HG02973 (cell line): ENCODE results near the gene NPTX2.
A peak's percentile ranks its signal among the peaks of the same experiment; 100 is the strongest.

ENCODE experiments used
- ATAC-seq: cut with Tn5 transposase; IDR thresholded peaks from one replicate; pipeline ENCODE4 v1.9.1; 2021; ENCODE audit warnings: moderate library complexity; ENCODE audit not compliant: unreplicated experiment

NPTX2 gene

DNA sequence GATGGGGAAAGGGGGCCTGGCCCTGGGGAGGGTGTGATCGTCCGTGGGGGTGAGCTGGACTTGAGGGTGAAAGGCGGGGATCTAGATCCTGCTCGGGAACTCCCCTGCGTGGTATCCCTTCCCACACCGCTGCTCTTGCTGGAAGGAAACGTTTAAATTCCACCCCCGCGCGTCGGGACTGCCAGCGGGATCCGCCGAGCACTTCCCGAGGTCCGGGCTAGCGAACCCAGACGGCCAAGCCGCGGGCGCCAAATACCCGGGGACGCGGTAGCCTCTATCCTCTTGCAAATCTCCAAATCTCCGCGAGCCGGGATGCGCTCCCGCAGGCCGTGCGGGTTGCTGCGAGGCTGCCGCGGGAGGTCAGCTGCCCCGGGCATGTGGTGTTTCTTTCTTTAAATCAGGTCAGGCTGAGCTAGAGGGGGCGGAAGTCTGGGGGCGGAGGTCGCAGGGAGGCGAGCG is 904 bp downstream of the NPTX2 start:
- ATAC-seq: no peak

DNA sequence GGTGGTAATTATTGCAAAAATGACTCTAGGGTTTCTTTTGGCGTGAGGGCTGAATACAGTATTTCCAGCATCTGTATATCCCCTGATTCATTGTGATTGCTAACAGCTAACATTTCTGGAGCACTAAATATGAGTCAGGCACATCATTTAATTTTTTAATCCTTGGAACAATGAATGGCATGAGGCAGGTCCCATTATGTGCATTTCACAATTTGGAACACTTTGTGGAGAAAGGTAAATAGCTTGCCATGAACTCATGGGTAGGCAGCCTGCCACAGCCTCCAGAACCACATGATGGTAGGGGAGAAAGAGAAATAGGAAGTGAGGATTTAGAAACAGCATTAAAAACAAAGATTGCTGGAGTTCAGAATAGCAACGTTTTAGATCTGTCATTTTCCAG is 1.7 kb downstream of the NPTX2 start:
- no peak for ATAC-seq

DNA sequence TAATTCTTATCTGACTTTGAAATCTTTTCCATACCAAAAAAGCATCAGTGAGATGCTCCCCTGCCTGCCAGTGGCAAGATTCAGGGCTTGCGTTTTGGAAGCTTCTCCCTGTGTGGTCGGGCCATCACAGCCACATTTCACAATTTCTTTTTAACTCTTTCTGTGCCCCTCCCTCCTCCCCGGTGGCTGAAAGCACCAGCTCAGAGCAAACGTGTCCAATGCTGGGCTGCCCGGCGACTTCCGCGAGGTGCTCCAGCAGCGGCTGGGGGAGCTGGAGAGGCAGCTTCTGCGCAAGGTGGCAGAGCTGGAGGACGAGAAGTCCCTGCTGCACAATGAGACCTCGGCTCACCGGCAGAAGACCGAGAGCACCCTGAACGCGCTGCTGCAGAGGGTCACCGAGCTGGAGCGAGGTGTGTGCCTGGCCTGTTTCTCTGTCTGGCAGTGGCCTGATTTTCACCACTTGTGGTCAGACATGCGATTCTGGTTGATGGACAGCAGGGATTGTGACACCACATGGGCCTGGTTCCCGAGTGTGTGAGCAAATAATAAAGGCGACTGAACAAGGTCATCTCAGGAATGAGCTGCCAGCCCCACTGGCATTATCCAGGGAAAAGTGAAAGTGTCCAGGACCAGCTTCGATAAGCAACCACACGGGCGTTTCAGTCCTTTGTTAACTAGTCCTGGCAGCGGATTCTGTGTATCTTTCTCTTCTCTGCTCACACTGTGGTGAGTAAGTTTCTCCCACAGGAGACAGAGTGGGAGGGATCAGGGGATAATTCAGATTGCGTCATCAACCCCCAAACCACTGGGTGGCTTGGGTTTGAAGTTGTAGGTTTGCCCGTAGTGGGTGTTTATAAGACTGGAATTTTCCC is 2.6 kb downstream of the NPTX2 start:
- ATAC-seq: no peak

DNA sequence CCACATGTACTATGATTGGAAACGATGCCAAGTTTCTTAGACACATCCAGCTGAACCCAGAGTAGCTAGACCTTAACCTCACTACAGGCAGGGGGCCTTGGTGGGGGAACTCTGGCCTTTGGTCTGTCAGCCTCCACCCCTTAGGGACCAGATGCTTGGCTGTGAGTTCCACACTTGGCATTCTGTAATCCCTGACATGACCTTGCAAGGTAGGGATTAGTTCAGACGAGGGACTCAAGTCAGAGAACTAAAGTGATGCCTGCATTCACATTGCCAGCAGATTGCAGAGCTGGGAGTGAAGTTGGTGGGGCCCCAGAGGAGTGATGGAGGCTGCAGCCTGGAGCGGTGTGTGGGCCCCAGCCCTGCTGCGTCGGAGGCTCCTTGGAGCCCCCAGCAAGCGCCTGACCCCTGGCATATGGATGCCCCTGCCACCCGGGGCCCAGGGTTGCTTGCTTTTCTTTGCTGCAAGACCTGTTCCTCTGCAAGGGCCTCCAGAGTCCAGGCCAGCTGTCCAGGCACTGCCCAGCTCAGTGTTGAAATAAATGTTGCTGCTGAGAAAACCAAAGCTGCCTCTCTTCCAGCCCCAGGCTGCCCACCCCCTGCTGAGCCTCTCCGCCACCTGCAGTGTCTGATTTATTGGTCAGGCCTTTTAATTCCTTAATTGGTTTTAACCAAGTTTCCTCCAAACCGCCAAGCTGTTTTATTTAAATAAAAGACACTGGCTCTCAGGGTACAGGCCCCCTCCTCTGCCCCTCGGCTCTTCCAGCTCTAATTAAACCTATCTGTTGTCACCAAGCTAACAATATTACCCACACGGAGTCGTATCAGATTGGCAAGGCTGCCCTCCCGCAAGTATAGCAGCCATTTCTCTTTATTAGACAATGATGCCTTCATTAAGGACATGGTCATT is 4.7 kb downstream of the NPTX2 start:
- no peak for ATAC-seq

DNA sequence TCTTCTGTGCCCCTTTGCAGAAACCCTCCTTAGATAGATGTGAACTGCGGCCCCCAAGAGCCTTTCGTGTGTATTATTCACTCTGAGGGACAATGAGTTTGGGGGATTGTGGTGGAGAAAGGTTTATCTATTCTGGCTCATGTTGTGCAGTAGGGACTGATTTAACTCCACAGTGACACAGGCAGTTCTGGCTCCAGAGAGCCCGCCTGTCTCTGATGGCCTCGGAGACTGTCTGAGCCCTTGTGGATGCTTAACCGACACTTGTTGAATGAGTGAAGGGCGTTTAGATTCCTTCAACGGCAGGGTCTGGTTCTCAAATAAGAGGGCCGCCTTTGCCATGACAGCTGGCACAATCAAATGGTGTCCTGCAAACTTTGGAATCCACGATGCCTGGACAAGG is 5.8 kb downstream of the NPTX2 start:
- no peak for ATAC-seq

DNA sequence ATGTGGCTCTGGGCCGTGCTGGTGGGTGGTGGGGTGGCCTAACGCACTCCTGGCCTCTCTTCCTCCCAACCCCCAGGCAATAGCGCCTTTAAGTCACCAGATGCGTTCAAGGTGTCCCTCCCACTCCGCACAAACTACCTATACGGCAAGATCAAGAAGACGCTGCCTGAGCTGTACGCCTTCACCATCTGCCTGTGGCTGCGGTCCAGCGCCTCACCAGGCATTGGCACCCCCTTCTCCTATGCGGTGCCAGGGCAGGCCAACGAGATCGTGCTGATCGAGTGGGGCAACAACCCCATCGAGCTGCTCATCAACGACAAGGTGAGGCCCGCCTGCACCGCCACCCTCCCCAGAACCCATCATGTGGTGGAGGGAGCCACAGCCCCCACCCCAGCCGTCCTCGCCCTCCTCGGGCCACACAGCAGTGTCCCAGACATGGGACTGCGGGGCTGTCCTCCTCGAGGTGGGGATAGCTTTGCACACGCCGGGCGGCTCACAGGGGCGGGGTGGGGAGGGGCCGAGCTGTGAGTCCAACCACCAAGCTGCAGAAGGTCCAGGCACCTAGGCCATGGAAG is 7.8 kb downstream of the NPTX2 start:
- ATAC-seq: no peak

DNA sequence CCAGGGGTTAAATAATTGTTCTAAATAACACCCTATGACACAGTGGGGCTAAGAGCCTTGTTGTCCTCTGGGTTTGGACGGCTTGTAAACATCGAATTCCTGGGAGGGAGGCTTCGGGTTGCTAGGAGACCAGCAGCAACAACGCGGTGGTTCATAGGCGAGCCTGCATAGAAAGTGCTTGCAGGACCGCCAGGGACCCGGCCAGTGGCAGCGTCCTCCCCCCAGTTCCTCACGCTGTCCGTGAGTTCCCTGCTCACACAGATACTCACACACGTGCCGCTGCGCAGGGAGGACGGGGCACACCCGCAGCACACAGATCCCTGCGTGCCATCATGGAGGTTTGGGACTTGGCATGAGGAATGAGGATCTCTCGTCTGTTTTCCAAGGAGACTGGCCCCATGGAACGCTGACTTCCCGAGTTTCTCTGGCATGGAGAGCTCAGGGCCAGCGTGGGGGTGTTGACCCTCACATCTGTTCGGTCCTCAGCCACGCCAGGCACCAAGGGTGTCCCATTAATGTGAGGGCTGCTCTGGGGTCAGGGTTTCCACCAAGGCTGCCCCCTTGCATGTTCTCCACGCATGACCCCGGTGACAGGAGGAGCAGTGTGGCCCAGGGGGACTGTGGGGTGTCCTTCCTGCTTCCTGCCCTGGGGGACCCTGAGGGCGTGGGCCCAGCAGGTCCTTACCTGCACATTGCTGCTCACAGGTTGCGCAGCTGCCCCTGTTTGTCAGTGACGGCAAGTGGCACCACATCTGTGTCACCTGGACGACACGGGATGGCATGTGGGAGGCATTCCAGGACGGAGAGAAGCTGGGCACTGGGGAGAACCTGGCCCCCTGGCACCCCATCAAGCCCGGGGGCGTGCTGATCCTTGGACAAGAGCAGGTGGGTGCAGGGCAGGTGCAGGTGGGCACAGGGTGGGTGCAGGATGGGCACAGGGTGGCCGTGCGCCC is 9.7 kb downstream of the NPTX2 start:
- no peak for ATAC-seq

DNA sequence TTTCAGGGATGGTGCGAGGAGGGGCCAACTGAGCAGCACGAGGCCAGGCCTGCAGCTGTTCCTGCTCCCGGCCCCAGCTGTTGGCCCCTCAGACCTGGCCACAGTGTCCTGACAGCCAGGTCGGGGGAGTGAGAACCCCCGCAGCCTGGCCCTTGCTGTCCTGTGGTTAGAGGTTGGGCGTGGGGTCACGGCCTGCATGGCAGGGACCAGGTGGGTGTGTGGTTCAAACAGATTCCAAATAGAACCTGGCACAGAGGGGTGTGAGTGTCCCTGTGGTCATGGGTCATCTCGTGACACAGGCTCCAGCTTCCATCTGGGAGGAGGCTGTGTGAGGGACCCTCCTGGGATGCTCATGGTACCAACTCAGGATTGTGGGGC is 10.3 kb downstream of the NPTX2 start:
- no peak for ATAC-seq

DNA sequence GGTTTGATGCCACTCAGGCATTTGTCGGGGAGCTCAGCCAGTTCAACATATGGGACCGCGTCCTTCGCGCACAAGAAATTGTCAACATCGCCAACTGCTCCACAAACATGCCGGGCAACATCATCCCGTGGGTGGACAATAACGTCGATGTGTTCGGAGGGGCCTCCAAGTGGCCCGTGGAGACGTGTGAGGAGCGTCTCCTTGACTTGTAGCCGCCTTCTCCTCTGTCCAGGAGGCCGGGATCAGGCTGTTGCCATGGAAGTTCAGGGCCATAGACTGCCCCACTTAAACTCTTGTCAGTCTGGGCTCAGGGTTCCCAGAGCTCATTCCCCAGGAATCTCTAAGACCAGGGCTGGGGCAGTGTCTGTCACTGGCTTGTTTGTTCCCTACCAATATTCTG is 11.3 kb downstream of the NPTX2 start:
- no peak for ATAC-seq

DNA sequence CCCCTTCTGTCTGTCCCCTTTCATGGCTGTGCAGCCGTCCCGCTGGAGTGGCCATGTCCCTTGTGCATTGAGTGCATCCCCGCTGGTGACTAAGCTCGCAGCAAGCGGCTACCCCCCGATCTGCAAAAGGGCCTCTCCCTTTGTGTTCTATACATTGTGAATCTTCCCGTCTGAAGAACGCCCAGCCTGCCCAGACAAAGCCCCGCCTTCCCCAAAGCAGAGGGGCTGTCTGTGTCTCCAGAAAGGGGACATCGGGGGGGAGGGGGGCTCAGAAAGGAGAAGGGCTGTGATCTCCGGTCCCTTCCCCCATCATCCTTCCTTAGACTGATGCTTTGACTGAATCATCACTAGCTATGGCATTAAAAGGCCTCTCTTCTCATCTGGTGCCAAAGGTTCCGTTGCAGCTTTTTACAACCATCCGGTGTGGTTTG is 11.9 kb downstream of the NPTX2 start:
- no peak for ATAC-seq

DNA sequence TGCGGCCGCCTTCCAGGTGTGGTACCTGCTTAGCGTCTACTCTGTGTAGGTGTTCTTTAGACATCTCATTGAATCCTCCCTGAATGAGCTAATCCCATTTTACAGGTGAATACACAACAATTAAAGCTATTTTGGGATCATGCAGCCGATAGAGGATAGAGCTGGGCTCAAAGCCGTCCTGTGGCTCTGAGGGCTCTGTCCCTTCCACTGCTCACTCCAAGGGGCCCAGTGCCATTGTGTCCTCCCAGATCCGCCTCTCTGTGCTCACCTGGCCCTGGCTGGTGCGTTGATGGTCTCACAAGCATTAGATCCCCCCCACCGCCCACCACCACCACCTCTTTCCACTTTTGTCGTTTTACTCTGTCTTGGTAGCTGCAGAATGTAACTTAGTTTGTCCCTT is 13.1 kb downstream of the NPTX2 start:
- no peak for ATAC-seq

DNA sequence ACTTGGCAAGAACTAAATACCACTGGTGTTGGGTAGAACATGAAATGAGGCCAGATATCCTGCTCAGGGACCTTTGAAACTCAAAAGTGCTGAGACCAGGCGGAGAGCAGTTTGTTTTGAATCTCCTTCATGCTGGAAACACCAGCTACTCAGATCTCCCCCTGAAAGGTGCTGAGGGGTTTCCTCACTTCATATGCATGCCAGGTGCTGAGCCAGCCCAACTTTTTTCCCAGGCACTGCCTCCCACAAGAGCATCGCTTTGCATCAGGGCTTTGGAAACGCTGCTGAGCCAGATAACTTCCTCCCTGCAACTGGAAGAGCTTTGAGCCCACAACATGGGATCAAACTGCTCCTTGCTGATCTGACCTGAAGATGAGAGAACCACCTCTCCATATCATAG is 13.7 kb downstream of the NPTX2 start:
- no peak for ATAC-seq

DNA sequence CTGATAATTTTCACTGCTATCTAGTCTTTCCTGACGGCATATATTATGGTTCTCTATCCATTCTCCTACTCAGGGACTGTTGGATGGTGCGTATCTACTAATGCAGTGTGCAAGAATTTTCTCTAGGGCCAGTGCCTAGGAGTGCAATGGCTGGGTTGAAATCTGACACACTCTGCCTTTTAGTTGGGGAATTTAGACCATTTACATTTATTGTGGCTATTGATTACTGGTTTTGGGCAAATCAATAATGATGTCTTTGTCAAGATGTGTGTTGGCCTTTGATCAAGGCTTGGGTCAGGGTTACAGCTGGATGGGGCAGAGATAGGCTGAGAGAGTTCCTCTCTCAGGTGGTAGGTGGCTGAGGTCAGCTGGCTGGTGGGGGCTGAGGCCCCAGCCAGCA is 21.8 kb downstream of the NPTX2 start:
- no peak for ATAC-seq

DNA sequence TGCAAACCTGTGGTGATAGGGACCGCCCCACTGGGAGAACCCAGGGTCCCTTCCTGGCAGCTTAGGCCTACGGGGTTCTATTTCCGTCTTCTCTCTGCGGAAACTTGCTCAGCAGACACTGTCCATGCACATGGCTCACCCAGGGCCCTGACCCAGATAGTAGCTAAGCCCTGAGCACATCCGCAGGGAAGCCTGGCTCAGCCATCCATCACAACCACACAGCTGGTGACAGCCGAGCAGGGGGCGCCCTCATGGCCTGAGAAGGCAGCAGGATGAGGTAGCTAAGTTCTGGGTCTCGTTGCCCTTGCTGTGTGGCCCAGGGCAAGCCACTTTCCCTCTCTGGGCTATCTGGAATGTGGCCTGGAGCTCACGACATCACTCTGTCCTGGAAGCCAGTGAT is 23.3 kb downstream of the NPTX2 start:
- no peak for ATAC-seq

DNA sequence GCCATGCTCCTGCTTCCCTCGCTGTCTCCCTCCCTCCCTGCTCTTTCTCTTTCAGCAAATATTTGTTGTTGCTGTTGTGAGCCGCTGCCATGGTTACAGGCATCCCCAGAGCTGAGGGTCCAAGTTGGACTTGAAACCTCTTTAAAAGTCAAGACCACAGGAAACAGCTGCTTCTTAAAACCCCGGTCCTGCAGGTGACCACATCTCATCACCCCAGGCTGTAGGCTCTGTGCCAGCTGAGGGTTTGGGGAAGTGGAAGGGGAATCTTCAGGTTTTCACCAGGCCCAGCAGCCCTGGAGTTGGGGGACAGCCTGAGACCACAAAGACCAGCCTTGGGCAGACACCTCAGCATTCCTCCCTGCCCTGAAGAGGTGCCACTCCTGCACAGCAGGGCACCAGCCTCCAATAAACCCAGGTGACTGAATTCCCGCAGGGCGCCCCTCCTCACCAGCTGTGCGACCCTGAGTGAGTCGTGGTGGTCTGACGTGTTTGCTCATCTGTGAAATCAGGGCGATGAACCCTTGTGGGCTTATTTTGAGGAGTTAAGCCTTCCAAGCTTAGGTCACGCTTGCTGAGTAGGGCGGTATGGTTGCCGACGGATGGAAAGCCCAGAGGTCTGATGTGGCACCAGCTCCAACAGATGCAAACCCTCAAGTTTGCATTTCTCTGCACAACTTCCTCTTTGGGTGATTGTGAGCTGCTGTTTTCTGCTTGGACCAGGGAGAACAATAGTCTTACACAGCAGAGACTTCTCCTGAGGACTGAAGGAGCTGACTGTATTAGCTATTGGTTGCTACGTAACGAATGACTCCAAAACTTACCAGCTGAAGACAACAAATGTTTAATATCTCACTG is 24.8 kb downstream of the NPTX2 start:
- peak; percentile 63 for ATAC-seq

DNA sequence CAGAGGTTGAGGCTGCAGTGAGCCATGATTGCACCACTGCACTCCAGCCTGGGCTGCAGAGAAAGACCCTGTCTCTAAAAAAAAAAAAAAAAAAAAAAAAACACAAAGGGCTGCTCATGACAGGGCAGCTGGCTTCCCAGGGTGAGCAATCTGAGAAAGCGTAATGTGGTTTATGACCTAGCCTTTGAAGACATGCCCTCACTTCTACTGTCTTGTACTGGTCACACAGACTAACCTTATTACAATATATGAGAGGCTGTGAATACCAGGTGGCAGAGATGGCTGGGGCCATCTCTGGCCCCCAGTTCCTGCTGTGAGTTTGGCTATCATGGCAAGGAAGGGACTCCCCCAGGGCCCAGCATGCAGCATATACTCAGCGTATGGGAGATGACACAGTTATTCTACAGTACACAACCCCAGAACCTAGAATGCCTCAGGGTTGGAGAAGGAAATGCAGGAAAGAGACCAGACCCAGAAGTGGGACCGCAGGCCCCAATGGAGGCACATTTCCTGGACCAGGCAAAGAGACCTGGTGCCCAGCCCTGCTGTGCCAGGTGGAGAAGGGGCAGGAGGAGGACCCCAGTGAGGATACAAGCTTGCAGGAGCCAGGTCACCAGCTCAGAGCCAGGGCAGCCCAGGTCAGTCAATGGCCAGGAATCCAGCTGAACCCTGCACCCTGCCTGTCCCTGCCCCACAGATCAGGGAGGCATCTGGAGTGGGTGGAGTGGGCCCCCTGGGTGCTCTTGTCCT is 26.3 kb downstream of the NPTX2 start:
- ATAC-seq: no peak

DNA sequence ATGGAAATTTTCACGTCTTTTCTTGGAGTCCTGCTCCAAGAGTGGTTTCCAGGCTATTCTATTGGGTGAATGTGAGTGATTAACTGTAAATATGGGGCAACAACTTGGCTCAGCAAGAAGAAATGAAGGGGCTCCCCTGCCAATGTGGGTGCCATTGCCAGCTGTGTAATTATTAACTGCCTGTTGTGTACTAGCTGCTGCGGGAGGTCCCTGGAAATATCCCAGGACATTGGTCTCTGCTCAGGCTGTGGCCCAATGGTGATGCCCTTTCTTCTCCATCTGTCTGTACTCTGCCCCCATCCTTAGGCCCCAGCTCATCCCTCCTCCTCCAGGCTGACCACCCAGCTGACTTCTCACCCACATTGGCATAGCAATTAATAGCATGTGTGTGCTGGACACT is 29.4 kb downstream of the NPTX2 start:
- no peak for ATAC-seq

DNA sequence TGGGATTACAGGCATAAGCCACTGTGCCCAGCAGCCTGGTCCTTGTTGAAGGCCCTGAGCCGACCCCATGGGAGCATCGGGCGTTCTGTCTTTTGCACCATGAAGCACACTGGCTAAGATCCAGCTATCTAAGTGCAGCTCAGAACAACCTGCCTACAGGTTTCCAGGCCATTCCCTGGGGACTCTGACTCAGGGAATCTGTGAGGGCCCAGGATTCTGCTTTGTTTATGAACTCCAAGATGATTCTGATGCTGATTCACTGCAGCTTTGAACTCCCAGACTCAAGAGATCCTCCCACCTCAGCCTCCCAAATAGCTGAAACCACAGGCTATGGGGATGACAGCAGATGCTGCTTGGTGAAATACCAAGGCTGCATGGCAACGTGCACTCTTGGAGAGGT is 30.2 kb downstream of the NPTX2 start:
- no peak for ATAC-seq

DNA sequence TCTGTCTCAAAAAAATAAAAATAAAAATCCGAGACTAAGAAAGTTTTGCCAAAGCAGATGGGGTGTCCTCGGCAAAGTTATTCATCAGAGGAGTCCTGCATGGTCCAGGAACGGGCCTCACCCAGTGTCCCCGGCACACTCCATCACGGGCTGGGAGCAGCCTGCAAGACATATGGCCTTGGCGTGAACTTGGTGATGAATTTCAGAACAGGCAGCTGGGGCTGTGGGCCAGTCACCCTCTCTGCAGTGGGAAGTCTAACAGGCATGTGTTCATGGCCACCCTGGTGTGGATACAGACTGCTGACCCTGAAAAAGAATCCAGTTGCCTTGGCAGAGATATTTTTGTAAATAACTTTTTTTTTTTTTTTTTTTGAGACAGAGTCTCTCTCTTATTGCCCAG is 34.7 kb downstream of the NPTX2 start:
- no peak for ATAC-seq
